ENCODE results near the gene DPEP3.
"Not testable (repeated sequence)": the region's sequence is repeated elsewhere in the genome, so short reads cannot be mapped to it uniquely, and the experiment has no call there.

Gene DPEP3

GRCh38 chr16:67995423-67995822 lies 15.1 kb upstream of the DPEP3 start:
- intact Hi-C loops (cut with DNase I): no loop called here
- DNase-seq: no peak

GRCh38 chr16:67994040-67994408 lies 13.7 kb upstream of the DPEP3 start:
- DNase-seq; intact Hi-C loops (cut with DNase I): not testable (repeated sequence)

DNA sequence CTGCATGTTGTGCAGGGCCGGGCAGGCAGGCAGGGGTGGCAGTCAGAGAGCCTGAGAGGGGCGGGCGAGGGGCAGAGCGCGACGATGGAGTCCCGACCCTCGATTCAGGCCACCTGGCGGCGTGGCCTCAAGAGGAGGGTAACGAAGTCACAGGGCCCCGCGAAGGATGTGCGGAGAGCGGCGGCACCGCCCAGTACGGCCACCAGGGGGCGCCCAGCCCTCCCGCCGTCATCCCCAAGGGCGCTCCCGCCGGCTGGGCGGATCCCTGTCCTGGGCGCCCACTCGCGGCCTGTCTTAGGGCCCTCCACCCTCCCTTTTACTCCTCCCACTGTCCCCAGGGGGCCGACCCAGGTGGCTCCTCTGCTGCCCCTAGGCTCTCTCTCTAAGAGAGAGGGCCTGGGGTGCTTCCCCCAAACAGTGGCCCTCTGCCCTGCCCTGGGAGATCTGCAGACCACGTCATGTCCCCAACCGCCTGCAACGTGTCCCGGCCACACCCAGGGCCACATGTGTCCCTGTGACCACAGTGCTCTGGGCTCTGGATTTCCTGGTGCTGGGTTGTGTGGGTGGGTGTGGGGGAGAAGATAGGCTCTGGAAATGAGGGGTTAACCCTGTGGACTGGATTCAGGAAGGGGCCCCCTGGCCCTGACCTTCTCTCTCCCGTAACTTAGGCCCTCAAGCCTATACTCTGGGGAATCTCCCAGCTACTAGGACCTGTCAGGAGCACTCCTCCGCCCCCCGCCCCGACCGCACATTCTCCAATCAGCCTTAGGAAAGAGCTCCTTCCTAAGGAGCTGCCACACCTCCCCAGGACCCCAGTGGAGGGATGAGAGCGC lies 13.1 kb upstream of the DPEP3 start:
- peak; percentile 27 to 87 (median 72) for DNase-seq
- intact Hi-C loops (cut with DNase I): loop anchor here (2.0 kb wide), 1 partner anchor 47 kb away; no protein-coding TSS in a partner anchor

DNA sequence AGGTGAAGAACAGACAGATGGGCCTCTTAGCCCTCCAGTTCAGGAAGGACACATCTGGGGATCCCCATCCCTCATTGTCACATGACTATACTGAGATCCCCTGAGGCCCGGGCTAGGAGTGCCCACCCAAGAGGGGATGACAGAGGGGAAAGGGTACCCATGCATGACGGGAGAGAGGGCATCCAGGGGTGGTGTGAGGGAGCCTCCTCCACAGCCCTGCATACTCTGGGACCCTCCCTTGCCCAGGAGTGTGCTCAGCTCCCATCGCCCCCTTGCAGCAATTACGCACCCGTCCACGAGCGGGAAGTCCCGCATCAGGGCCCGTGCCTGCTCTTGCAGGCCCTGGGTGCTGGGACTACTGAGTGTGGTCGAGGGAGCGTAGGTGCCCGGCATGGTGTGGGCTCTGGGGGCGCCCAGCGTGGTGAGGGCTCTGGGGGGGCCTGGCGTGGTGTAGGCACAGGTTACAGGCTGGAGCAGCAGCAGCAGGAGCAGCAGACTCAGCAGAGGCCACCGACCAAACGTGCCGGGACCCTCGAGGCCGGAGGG lies 12.4 kb upstream of the DPEP3 start:
- intact Hi-C loops (cut with DNase I): loop anchor here (2.0 kb wide), 1 partner anchor 48 kb away; no protein-coding TSS in a partner anchor
- DNase-seq: no peak

- DNase-seq: no peak
- intact Hi-C loops (cut with DNase I): no loop called here
Observed at GRCh38 chr16:67990018-67990386, 9.7 kb upstream of the DPEP3 start.

GRCh38 chr16:67989322-67990017 lies 9.2 kb upstream of the DPEP3 start:
- intact Hi-C loops (cut with DNase I): no loop called here
- DNase-seq: no peak

GRCh38 chr16:67988675-67989074 lies 8.4 kb upstream of the DPEP3 start:
- intact Hi-C loops (cut with DNase I): no loop called here
- DNase-seq: no peak

DNA sequence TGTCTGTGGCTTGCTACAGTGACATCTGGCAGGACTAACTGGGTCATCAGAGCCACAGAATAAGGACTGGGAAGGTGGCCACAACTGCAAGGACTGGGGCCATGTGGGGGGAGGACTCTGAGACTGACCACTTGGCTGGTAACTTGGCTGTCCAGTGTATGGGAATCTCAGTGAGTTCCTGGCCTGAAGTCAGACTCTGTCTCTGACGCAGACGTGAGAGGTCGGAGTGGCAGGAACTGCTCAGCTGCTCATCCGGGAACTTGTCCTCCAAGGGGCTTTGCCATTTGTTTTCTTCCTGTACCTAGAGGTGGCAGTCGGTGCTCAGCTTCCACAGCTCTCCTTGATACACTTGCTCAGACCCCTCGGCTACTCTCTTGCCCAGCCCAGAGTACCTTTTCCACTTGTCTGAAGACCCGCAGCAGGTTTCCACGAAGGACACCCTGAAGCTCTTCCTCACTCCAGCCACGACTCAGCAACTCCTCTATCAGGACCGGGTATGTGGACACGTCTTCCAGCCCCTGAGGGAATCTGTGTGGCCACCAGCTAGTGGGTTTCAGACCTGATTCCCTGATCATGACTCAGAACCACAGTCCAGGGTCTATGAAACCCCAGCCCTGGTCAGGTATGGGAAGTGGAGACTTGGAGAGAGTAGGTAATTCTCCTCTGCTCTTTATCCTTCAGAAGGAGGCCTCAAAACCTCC lies 7.3 kb upstream of the DPEP3 start:
- peak in 11 of 42 donors; percentile 19 to 59 (median 27) for DNase-seq
- intact Hi-C loops (cut with DNase I): no loop called here

GRCh38 chr16:67986949-67987348 lies 6.7 kb upstream of the DPEP3 start:
- intact Hi-C loops (cut with DNase I): no loop called here
- no peak for DNase-seq

DNA sequence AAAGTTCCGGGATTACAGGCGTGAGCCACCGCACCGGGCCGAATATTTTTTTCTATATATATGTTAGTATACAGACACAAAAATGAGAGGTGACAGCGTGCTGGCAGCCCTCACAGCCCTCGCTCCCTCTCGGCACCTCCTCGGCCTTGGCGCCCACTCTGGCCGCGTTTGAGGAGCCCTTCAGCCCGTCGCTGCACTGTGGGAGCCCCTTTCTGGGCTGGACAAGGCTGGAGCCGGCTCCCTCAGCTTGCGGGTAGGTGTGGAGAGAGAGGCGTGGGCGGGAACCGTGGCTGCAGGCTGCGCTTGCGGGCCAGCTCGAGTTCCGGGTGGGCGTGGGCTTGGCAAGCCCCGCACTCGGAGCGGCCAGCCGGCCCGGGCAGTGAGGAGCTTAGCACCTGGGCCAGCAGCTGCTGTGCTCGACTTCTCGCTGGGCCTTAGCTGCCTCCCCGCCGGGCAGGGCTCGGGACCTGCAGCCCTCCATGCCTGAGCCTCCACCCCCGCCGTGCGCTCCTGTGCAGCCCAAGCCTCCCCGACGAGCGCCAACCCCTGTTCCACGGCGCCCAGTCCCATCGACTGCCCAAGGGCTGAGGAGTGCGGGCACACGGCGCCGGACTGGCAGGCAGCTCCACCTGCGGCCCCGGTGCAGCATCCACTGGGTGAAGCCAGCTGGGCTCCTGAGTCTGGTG lies 1.9 kb upstream of the DPEP3 start:
- DNase-seq: no peak
- intact Hi-C loops (cut with DNase I): no loop called here

DNA sequence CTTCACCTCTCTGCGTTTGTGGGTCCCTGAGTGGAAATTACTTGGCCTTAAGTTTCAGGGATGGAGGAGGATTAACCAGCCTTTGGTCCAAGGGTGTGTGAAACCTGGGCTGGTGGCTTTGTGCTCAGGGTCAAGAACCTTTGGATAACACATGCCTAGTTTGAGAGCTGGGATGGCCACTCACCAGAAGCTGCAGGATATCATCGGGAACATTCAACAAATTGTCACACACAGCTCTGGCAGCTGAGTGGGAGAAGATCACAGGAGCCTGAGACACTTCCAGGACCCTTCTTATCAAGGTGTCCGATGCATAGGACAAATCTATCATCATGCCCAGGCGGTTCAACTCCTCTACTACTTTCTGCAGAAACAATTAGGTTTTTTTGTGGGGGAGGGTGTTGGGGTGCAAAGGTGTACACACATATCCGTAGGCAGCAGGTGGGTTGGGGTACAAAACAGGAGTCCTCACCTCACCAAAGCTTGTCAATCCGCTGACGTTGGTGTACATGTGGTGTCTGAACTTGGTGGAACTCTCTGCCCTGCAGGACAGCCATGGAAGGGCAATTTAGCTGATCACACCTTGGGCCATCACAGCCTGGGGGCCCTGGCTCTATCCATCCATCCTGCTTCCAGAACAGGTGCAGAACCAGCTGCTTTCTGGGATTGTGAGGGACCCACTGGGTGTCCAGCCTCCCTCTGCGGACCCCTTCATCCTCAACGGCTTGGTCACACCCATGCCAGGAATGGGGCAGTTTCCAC lies 2.7 kb downstream of the DPEP3 start:
- intact Hi-C loops (cut with DNase I): no loop called here
- no peak for DNase-seq

DNA sequence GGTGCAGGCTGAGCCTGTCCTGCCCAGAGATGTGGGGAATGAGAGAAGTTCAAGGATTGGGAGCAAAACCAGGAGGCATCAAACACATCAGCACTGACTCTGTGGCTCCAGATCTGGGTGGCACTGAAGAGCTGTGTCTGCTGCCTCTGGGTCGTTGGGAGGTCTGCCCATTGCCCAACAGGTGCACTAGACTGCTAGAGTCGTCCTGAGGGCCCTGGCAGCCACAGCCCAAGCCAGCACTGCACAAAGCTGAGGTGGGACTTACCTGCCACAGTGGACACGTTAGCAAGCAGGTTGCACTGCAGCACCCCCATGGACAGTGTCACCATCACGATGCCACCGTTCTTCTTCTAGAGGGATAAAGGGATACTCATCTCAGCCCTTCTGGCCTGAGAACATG lies 3.3 kb downstream of the DPEP3 start:
- DNase-seq: no peak
- intact Hi-C loops (cut with DNase I): no loop called here

- intact Hi-C loops (cut with DNase I): no loop called here
- no peak for DNase-seq
Observed at GRCh38 chr16:67976205-67976604, 4.1 kb downstream of the DPEP3 start.

DNA sequence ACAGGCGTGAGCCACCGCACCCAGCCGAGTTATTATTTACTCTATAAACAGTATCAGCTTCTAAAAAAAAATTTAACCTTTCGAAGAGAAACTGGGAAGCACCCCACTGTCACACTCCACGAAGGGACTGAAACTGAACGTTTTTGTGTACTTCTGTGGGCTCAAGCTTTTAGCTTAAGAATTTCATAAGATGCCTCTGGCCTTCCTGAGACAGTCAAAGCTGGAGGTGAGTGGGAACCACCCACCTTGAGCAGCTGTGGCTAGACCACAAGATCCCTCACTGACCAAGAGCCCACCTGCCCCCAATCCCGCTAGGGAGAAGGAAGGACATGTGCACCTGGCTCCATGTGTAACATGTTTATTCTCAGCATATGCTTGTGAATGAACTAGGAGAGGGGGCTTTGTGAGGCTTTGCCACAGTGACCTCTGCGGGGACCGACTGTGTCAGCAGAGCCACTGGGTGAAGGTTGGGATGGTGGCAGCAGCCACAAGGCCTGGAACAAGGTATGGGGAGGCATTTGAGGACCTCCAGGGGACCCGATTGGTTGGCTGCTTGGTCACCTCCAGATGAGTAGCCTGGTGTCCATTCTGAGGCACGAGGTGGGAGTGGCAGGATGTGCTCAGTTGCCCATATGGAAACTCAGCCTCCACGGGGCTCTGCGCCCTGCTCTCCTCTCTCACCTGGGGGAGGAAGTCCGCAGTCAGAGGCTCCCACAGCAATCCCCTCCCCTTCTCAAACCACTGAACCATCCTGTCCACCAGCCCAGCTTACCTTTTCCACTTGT lies 4.8 kb downstream of the DPEP3 start:
- intact Hi-C loops (cut with DNase I): no loop called here
- DNase-seq: no peak

DNA sequence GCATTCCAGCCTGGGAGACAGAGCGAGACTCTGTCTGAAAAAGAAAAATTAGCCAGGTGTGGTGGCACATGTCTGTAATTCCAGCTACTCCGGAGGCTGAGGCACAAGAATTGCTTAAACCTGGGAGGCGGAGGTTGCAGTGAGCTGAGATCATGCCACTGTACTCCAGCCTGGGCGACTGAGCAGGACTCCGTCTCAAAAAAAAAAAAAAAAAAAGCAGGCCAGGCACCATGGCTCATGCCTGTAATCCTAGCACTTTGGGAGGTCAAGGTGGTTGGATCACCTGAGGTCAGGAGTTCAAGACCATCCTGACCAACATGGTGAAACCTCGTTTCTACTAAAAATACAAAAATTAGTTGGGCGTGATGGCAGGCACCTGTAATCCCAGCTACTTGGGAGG lies 8.0 kb downstream of the DPEP3 start:
- intact Hi-C loops (cut with DNase I); DNase-seq: not testable (repeated sequence)

GRCh38 chr16:67971111-67971510 lies 9.2 kb downstream of the DPEP3 start:
- DNase-seq: no peak
- intact Hi-C loops (cut with DNase I): no loop called here

DNA sequence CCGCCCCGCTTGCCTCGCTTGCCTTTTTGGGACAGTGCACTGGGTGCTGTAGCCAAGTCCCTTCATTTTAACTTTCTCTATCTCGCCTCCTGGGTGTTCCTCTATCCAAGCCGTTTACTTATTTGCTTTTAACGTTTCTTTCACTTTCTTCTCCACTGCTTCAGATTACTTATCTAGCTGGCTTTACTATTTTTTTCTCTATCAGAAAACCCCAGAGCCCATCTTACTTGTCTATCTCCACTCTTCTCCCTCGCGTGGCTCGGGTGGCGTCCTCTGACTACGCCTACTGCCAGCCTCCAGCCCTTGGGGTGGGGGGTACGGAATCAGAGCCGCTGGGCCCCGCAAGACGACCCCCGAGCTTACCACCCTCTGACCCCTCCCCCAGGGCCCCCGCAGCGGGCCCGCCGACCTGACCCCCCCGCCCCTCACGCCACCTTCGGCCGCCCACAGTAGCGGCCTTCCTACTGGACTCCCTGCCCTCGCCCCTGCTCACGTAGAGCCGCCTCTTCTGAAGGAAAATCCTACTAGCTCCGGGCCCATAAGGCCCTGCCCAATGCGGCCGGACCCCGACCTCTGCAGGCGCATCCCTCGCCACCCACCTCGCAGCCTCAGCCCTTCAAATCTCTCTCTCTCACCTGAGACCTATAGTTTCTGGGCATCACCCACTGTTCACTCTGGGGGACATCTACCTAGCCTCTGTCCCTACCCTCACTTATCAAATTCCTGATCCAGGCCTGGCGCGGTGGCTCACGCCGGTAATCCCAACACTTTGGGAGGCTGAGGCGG lies 10.9 kb downstream of the DPEP3 start:
- no peak for DNase-seq
- intact Hi-C loops (cut with DNase I): no loop called here

Measured in head of caudate nucleus (tissue), 42 donors.